Amniotic epithelial cell (primary cell): ENCODE measurements around the gene UTP11.
A peak's percentile ranks its signal among the peaks of the same experiment; 100 is the strongest.

Experiments
- DNase-seq: peaks from one replicate; pipeline ENCODE4 v3.0.0-alpha.2; 2010; ENCODE audit warnings: low read depth

UTP11 gene

DNA sequence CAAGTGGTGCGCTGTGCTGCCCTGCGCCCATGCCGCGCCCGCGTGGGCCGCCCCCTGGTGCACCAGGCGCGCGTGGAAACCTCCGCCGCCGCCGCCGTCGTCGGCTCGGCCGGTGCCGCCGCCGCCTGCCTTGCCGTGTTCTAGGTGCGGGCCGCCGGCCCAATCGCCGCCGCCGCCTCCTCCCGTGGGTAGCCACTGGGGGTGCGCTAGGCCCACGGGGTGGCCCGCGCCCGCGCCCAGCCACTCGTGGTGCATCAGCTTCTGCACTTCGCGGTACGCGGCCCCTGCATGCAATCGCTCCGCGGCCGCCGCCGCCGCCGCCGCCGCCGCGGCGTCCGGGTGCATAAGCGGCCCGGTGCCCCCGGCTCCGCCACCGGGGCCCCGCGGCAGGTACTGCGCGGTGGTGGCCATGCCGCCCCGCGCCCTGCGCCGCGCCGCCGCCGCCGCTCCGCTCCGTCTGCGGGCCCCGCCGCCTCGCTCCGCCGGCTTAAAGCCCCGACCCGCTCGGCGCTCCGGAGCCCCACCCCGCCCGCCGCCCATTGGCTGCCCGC is 33.9 kb downstream of the UTP11 start, which contains the start of gene POU3F1:
TSS of gene POU3F1 (minus strand) at position 461 of the 551 bp plus-strand sequence. CDS start at position 411, 50 bp downstream.
- no peak for DNase-seq

DNA sequence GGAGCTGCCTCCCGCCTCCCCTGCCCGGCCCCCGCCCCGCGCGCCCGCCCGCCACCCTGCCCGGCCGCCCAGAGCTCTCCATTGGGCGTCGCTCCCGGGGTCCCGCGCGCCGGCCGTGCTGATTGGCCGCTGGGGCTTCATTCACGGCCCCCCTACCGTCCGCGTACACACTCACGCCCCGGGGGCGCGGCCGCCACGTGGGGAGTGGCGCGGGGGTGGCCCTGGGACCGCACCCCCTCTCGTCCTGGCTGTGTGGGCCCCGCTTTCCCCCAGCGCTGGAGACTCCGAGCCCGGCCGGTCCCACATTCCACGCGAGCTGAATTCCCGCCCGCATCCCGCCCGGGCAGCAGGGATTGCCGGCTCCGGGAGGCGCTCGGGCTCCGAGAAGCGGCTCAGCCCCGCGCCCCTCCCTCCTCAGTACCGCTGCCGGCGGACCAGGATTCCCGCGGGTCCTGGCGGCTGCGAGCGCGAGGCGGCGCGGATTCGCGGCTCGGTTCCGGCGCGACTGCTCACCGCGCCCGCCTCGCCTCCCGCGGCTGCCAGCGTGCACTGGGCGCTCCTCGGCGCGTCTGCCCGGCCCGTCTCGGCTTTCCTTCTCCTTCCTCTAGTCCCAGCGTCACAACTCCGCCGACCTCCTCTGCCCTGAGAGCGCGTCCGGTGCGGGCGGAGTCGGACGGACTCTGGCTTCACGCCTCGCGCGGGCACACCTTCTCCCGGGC is 34.5 kb downstream of the UTP11 start:
- peak; percentile 43 for DNase-seq

DNA sequence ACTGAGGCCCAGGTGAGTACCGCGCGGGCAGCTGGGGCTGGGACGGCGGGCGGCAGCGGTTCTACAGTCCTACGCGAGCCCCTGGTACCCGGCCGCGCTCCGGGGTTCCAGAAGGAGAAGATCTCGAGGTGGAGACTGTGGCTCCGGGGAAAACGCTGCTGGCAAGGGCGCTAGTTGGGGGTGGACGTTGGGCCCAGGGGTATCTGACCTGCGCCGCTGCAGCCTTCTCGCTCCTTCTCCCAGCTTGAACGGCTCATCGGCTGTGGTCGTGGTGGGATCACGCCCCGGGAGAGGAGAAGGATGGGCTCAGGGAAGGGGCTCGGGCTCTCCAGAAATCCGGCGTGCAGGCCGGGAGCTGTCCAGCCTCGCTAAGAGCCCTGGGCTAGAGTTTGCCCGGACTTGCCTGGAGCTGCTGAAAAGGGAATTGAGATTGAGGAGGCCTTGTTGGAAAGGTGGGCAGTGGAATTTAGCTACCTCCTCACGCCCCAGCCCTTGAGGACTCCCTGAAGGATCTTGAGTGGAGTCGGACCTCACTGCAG is 35.1 kb downstream of the UTP11 start:
- DNase-seq, result peak; percentile 31

DNA sequence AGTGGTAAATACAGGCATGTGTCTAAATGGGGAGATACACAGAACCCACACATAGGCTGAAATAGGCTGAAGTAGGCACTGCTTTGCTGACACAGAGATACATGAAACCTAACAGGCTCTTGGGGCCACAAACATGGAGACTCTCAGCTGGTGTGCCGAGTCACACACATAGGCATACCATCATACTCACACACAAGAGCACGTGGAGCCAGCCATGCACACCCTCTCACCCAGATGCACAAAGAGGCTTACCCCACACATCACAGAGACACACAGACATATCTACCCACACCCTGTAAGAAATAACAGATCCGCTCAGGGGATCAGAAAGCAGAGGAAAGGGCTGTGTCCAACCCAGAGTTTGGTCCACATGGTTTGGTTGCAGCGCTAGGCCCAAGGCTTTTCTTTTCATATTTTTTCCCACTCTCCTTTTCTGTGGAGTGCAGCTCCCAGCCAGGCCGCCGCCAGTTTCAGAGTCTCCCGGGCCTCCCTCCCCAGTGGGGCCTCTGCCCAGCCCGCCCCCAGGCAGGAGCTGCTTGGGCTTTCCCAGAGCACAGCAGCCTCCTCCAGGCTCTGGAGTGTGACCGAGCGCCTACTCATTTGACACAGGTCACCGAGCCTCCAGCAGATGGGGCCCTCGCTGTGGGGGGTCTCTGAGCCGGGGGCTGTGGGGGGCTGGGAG is 38.0 kb downstream of the UTP11 start:
- no peak for DNase-seq

DNA sequence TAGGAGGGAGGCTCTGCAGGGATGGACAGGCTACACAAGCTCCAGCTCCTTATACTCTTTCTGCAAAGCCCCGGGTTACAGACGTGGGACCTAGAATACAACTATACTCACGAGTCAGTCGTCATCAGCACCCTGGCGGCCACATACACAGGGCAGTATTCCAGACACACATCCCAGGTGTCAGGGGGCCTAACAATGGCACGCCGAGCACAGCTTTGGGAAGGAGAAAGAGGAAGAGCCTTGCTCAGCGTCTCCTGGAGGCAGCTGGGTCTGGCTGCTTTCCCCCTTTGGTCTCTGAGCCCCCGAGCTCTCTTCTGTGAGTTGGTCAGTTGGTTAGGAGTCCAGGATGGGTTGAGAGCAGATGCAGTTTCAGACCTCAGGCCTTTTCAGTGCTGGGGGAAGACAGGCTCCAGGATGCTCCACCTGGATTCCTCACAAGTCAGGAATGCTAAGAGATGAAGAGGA is 38.6 kb downstream of the UTP11 start:
- no peak for DNase-seq

DNA sequence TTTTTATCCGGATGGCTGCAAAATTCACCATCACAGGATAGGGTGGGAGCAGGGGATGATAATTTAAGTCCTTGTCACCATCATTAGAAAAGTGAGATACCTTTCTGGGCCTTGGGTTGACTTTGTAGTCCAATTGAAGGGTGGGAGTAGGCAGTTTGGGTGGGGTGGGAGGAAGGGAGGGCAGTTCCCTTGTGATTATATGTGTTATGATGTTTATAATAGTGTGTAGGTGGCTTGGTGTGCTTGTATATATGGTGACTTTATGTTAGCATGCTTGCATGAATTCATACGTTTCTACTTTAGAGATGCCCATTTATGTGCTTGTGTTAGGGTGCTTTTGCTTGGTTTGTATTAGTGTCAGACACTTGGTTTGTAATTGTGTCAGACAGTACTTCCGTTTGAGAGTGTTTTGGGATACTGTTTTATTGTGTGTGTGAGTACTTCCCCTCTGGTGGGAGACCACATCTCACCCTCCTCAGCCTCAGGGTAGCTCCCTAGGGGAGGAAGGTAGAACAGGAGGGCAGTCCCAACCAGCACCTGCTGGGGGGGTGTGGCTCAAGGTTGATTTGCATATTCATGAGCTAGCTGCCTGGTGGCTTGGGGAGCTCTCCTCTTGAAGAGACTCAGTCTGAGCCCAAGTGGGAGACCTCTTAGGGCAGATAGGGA is 40.3 kb downstream of the UTP11 start:
- no peak for DNase-seq

DNA sequence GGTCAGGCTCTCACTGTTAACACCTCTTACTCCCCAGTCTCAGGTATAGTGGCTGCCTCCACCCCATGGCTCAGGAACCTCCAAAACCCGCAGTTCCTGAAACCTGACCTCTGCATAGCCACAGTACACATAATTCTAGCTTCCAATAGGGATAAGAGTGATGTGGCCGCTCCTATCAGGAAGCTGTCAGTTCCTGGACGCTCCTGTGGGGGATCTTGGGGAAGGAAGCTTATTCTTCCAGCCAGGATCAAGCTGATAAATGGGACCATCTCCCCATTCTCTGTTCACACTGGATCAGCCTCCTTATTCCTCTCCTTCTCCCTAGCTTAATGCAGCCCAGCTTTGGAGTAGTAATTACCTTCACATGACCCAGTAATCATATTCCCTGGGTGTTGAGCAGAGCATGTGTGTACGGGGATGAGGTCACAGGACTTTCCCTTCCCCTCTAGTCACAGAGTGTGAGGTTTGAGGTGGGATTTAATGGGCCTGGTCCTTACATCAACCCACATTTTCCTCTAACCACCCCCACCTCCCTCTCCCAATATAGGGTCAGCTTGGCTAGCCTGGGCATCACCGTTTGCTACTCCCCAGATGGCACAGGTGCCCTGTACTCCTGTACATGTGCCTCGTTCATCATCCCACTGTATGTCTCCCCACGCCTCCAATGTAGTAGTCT is 41.0 kb downstream of the UTP11 start:
- DNase-seq, result no peak

DNA sequence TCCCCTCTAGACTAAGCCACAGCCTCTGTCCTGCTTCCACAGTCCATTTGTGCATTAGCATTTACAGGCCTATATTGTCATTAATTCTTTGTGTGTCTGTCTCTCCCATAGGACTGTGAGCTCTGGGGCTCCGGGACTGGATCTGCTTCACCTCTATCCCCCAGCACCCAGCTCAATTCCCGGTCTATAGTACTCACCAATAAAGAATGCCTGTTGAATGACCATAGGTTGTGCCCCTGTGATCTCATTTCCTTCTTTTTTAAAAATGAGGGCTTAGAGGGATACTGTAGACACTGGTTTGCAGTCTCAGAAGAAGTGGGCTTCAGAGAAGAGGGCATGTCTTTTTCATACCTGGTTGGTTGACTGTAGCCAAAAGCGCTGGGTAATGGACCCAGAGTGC is 42.9 kb downstream of the UTP11 start:
- DNase-seq, result no peak

DNA sequence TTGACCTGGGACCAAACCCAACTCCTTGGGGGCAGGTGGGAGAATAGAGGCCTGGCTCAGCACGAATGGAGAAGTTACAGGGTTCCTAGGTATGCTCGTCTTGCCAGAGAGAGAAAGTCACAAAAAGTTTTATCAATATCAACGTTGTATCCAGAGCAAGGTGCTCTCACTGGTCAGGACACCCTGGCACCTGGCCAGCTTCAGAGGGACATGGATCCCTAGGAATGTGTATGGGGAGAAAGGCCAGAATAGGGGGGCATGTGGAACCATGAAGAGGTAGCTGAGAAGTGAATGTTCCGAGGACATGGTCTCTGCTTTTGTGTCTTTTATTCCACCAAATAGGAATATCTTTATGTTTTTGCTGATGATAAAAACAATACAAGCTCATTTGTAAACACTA is 43.4 kb downstream of the UTP11 start:
- DNase-seq, result no peak

DNA sequence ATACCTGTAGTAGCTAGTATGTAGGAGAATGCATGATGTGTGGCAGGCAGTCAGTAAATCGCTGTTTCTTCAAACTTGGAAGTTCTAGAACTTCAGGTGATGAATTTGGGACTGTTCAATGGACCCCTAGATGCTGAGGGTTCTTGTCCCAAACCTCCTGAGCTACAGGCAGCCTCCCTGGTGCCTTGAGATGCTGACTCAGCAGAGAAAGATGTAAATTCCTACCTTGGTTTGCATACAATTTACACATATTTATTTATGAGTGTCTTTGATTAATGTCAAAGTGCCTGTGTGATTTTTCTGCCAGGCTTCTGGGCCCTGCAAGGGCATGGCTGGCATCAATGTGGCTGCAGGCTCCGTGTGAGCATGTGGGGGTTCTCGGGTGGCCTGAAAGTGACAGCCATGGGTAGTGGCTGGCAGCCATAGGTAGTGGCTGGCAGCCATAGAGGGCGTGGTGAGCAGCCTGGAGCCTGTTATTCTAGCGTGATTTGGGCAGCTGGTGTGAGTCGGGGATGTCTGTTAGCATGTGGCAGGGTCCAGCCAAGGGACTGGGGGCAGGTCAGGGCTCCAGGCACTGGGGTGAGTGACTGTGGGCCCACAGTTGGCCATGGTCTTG is 47.2 kb downstream of the UTP11 start:
- no peak for DNase-seq

DNA sequence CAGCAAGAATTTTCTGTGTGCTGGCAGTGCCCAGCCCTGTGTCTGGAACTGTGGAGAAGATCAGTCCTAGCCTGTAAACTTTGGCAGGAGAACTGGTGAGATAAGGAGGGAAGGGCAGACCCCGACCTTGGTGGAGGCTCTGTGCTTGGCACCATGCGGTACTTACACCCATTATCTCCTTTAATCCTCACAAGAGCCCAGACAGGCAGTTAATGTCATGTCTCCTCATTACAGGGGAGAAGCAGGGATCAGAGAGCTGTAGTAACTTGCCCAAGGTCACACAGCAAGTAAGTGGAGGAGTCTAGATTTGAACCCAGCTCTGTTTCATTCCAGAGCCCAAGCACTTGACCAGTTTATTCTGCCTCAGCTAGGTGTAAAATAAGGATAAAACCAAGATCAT is 48.0 kb downstream of the UTP11 start:
- no peak for DNase-seq

DNA sequence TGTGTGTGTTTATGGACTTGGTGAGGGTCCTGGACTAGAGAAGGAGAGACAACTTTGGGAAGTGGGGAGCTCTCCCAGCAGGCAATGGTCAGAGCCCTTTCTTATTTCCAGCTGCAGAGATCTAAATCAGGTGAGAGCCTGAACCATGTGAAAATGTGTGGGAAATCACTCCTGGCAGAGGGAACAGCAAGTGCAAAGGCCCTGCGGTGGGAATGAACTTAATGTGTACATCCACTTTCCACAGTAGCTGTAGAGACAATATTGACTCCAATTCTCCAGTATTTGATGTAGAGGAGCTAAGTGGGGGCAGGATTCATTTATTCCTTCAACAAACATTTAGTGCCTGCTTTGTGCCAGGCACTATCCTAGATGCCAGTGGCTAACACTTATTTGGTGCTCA is 48.8 kb downstream of the UTP11 start:
- no peak for DNase-seq

DNA sequence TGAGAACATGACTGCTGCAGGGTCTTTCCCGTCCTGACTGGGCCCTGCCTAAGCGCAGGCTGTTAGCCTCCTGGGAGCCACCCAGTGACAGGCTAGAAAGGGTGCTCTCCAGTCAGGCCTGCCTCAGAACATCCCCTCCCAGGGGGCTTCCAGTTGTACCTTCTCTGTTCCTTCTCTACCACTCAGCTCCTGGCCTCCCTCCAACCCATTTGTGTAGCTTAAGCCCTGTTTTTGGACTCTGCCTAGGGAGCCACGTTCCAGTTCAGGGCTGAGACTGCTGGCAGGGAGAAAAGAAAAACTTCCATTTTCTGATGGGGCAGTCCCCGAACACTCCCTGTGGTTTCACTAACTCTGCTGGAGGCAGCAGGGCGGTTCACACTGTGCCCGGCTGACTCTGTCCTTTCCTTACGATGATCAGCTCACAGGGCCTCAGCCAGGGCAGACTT is 49.4 kb downstream of the UTP11 start:
- DNase-seq, result no peak

DNA sequence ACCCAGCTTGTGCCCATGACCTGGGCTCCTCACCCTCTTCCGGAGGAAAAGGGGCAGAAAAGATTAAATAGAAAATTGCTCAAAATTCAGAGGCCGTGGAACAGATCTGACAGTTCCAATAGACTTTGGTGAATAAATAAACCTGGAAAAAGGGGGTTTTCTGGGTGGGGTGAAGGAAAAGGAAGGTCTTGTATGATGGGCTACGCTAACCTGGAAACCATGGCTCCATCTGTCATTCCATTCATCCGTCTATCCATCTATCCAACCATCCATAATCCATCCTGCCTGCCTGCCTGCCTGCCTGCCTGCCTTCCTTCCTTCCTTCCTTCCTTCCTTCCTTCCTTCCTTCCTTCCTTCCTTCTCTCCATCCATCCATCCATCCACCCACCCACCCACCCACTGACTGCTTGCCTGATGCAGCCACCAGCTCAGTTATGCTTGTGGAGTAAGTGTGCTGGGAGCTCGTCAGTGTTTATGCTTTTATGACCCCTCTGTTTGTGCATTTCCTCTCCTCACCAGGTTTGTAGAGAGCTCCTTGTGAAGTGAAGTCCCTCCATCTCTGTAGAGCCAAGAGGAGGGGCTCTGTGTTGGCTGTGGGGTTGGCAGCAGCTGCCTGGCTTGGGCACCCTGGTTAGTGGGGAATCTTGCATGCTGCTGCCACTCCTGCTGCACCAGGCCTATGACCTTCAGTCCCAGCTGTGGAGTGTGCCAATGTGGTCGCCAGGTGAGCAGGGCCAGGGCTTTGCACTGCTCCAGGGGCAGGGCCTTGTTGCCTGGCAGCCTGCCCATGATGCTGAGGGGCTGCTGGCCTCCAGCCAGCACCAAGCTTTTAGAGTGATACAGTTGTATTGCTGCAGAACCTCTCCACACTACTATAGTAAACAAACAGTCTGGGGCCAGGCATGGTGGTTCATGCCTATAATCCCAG is 50.1 kb downstream of the UTP11 start:
- DNase-seq, result no peak

DNA sequence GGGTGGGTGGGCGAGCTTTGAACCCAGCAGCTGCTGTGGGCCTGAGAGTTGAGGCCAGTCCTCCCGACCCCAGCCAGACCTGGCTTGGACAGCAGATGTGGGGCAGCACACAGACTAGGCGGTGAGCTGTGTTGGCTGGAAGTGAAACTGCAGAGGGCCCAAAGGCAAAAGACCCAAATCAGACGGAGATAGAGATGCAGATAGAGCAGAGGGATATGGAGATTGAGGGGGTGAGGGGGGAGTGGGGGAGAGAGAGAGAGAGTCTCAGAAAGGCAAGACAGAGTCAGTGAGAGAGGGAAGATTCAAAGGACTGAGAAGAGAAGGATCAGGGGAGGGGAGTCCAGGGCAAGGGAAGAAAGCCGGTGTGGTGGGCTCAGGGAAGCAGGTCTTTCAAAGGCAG is 51.1 kb downstream of the UTP11 start:
- DNase-seq, result no peak

DNA sequence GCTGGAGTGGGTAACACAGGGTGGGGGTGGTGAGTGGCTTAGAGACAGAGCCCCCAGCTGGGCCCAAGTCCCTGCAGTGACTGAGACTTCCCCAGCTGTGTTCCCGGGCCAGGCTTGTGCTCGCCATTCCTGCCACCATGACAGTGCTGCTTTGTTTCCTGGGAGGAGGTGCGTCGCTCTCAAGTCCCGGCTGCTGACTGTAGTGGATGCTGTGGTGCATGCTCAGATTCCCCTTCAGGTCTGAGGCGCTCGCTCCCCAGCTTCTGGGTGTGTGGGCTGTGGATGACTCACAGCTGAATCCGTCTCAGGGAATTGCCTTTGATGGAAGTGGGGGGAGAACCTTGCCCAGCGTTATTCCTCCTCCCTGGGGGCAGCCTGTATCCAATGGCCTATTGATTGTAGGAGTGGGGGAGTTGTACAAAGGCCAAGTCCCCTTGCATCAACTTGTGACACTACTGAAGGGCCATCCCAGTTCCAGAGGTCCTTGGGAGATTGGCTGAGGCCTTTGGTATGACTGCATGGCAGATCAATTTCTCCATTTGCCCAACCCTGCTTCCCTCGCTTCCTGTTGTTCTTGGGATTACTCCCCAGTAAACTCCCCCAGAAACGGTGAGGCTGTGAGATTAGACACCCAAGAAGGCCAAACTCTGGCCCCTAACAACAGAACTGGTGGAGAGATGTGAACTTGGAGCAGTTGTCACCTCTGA is 51.8 kb downstream of the UTP11 start:
- peak; percentile 58 for DNase-seq

DNA sequence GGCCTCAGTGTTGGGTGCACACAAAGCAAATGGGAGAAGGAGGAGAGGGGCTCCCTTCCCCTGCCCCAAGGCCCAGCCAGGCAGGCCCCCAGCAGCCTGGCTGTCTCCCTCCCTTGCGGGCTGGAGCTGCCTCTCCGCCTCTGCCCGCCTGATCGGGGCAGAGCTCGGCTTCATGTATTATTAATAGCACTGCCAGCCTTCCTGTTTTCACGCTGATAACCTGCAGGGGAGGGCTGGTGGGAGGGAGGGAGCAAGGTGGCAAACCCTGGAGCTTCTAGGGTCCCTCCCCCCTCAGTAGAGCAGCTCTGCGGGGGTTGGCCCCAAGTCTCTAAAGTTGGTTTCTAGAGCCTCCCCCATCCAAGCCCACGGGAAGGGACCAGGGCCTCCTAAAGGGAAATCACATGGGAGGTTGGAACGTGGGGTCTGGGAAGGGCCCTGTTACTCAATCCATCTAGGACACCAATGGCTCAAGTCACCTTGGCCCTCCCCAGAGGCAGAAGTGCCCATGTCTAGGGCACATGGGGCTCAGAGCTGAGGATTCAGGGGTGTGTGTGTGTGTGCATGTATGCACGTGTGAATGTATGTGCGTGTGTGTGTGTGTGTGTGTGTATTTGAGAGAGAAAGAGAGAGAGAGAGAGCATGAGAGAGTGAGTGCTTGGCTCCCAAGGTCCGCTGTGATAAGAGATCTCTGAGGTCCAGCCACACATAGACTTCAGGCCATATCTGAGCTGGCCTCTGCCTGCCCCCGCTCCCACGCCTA is 55.9 kb downstream of the UTP11 start:
- no peak for DNase-seq

DNA sequence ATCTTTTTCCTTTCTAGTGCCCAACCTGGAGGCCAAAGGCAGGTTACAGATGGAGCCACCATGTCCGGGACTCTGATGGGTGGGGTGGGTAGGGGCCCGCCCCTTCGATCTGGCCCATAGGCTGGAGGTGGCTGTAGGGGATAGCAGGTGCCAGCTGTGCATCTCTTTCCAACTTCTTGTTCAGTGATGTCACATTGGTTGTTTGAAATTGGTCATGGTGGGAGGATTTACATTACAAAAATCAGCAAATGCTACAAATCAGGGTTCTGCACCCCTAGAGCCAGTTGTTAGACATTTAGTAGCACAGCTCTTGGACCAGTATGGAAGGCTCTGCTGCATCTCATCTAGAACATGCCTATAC is 56.4 kb downstream of the UTP11 start:
- DNase-seq, result no peak
